ENCODE results near the gene CSTF1.

The CSTF1 gene

GRCh38 chr20:56430957-56431356, 38.5 kb downstream of the CSTF1 start:
- no peak for DNase-seq

GRCh38 chr20:56431471-56431870, 39.0 kb downstream of the CSTF1 start:
- DNase-seq = no peak

- DNase-seq = no peak
Measured at GRCh38 chr20:56433221-56433879, 40.9 kb downstream of the CSTF1 start.

- peak; percentile 24 for DNase-seq
Measured at GRCh38 chr20:56433880-56434255, 41.4 kb downstream of the CSTF1 start.

- no peak for DNase-seq
Measured at GRCh38 chr20:56437196-56437960, 44.9 kb downstream of the CSTF1 start.

GRCh38 chr20:56438284-56438683, 45.8 kb downstream of the CSTF1 start:
- no peak for DNase-seq

- no peak for DNase-seq
Measured at GRCh38 chr20:56439771-56440291, 47.4 kb downstream of the CSTF1 start.

GRCh38 chr20:56440346-56441007, 48.0 kb downstream of the CSTF1 start:
- peak; percentile 62 for DNase-seq

GRCh38 chr20:56442389-56443365, 50.2 kb downstream of the CSTF1 start:
- no peak for DNase-seq

GRCh38 chr20:56443654-56444540, 51.5 kb downstream of the CSTF1 start:
- no peak for DNase-seq

GRCh38 chr20:56445130-56445529, 52.7 kb downstream of the CSTF1 start:
- DNase-seq = no peak

GRCh38 chr20:56445540-56445939, 53.1 kb downstream of the CSTF1 start:
- no peak for DNase-seq

- DNase-seq = no peak
Measured at GRCh38 chr20:56447227-56447626, 54.8 kb downstream of the CSTF1 start.

- no peak for DNase-seq
Measured at GRCh38 chr20:56449459-56449858, 57.0 kb downstream of the CSTF1 start.

- DNase-seq = no peak
Measured at GRCh38 chr20:56451056-56451765, 58.8 kb downstream of the CSTF1 start.

- DNase-seq = no peak
Measured at GRCh38 chr20:56453352-56453751, 60.9 kb downstream of the CSTF1 start.

- peak; percentile 30 for DNase-seq
Measured at GRCh38 chr20:56454754-56455153, 62.3 kb downstream of the CSTF1 start.

Data from activated naive CD4-positive, alpha-beta T cell treated with Interleukin-2 at 50 U/mL for 16 hours (primary cell).